ENCODE measurements around the gene CEP85. TPM values are rescaled to one million over a fixed set of nuclear protein-coding genes. Genes with fewer than 3 reads are reported as not detected.
A peak's percentile ranks its signal among the peaks of the same experiment; 100 is the strongest.

CEP85 gene
- total RNA-seq, 1 donor from 2014 or later, result 10.5 TPM

- Histone ChIP-seq H3K9me3 (ENCODE audit: insufficient read depth, low read depth, low read length) (no peaks in the 10 kb centered on the region), H4K20me1 (ENCODE audit: insufficient read depth, low read length) (peaks cover 14% of the 10 kb centered on the region), H3K4me2 (ENCODE audit: low read length) (peak overlapping the region; percentile 77), H3K27ac (ENCODE audit: low read depth, low read length) (peak overlapping the region; percentile 74), H3K9ac (ENCODE audit: low read length) (peak overlapping the region; percentile 58), H3K79me2 (ENCODE audit: insufficient read depth, low read length) (peaks cover 24% of the 10 kb centered on the region), H2AFZ (ENCODE audit: low read depth, low read length) (no peak overlapping the region), H3K36me3 (ENCODE audit: insufficient read depth, low read length) (peaks cover 17% of the 10 kb centered on the region), H3K4me3 (ENCODE audit: insufficient read depth, low read depth, low read length) (peak overlapping the region; percentile 13), H3K27me3 (ENCODE audit: insufficient read depth, low read length) (no peaks in the 10 kb centered on the region), H3K4me1 (ENCODE audit: insufficient read depth, low read length) (peaks cover 56% of the 10 kb centered on the region)
- Mint-ChIP-seq H3K4me1 (ENCODE audit: low read depth, unreplicated experiment) (peaks cover 51% of the 10 kb centered on the region), H3K9me3 (ENCODE audit: unreplicated experiment) (no peaks in the 10 kb centered on the region), H3K4me3 (ENCODE audit: unreplicated experiment) (no peak overlapping the region), H3K27ac (ENCODE audit: unreplicated experiment) (peak overlapping the region; percentile 79), H3K27me3 (ENCODE audit: low read depth, unreplicated experiment) (no peaks in the 10 kb centered on the region), H3K36me3 (ENCODE audit: low read depth, unreplicated experiment) (peaks cover 17% of the 10 kb centered on the region)
- FAIRE-seq (no peak), DNase-seq (ENCODE audit: low read depth) (no peak)
- TF ChIP-seq EZH2 (IDR thresholded peaks at IDR 0.05; ENCODE audit: insufficient read depth, low read length) (no peak), CTCF (IDR thresholded peaks at IDR 0.05; ENCODE audit: insufficient read depth, low read depth, low read length) (no peak)
Observed at GRCh38 chr1:26276432-26276838, 42.4 kb downstream of the CEP85 start.

GRCh38 chr1:26277261-26277661, 43.3 kb downstream of the CEP85 start:
- Histone ChIP-seq H4K20me1 (ENCODE audit: insufficient read depth, low read length) (peaks cover 22% of the 10 kb centered on the region), H3K27ac (ENCODE audit: low read depth, low read length) (peak overlapping the region; percentile 74), H2AFZ (ENCODE audit: low read depth, low read length) (no peak overlapping the region), H3K9me3 (ENCODE audit: insufficient read depth, low read depth, low read length) (no peaks in the 10 kb centered on the region), H3K4me3 (ENCODE audit: insufficient read depth, low read depth, low read length) (no peak overlapping the region), H3K79me2 (ENCODE audit: insufficient read depth, low read length) (peaks cover 31% of the 10 kb centered on the region), H3K4me1 (ENCODE audit: insufficient read depth, low read length) (peaks cover 64% of the 10 kb centered on the region), H3K27me3 (ENCODE audit: insufficient read depth, low read length) (no peaks in the 10 kb centered on the region), H3K36me3 (ENCODE audit: insufficient read depth, low read length) (peaks cover 16% of the 10 kb centered on the region), H3K9ac (ENCODE audit: low read length) (no peak overlapping the region), H3K4me2 (ENCODE audit: low read length) (peak overlapping the region; percentile 1)
- DNase-seq (ENCODE audit: low read depth) (no peak), FAIRE-seq (no peak)
- no peaks in the 10 kb centered on the region for H3K9me3 Mint-ChIP-seq (ENCODE audit: unreplicated experiment)
- no peak overlapping the region for H3K27ac Mint-ChIP-seq (ENCODE audit: unreplicated experiment)
- no peaks in the 10 kb centered on the region for H3K27me3 Mint-ChIP-seq (ENCODE audit: low read depth, unreplicated experiment)
- peaks cover 56% of the 10 kb centered on the region for H3K4me1 Mint-ChIP-seq (ENCODE audit: low read depth, unreplicated experiment)
- TF ChIP-seq CTCF (IDR thresholded peaks at IDR 0.05; ENCODE audit: insufficient read depth, low read depth, low read length) (no peak), EZH2 (IDR thresholded peaks at IDR 0.05; ENCODE audit: insufficient read depth, low read length) (no peak)
- H3K36me3 Mint-ChIP-seq (ENCODE audit: low read depth, unreplicated experiment), result peaks cover 13% of the 10 kb centered on the region
- H3K4me3 Mint-ChIP-seq (ENCODE audit: unreplicated experiment), result no peak overlapping the region

- H3K9me3 ChIP-seq (ENCODE audit: insufficient read depth, low read depth, low read length), result no peaks in the 10 kb centered on the region
- H3K36me3 ChIP-seq (ENCODE audit: insufficient read depth, low read length), result peaks cover 16% of the 10 kb centered on the region
- H3K4me3 ChIP-seq (ENCODE audit: insufficient read depth, low read depth, low read length), result no peak overlapping the region
- H2AFZ ChIP-seq (ENCODE audit: low read depth, low read length), result no peak overlapping the region
- H3K79me2 ChIP-seq (ENCODE audit: insufficient read depth, low read length), result peaks cover 35% of the 10 kb centered on the region
- H3K27me3 ChIP-seq (ENCODE audit: insufficient read depth, low read length), result no peaks in the 10 kb centered on the region
- FAIRE-seq, result no peak
- DNase-seq (ENCODE audit: low read depth), result no peak
- no peak overlapping the region for H3K4me3 Mint-ChIP-seq (ENCODE audit: unreplicated experiment)
- peaks cover 61% of the 10 kb centered on the region for H3K4me1 Mint-ChIP-seq (ENCODE audit: low read depth, unreplicated experiment)
- no peak overlapping the region for H3K27ac Mint-ChIP-seq (ENCODE audit: unreplicated experiment)
- H3K4me2 ChIP-seq (ENCODE audit: low read length), result peak overlapping the region; percentile 97
- peak overlapping the region; percentile 86 for H3K27ac ChIP-seq (ENCODE audit: low read depth, low read length)
- H3K36me3 Mint-ChIP-seq (ENCODE audit: low read depth, unreplicated experiment), result peaks cover 12% of the 10 kb centered on the region
- H3K9me3 Mint-ChIP-seq (ENCODE audit: unreplicated experiment), result no peaks in the 10 kb centered on the region
- H3K4me1 ChIP-seq (ENCODE audit: insufficient read depth, low read length), result peaks cover 68% of the 10 kb centered on the region
- TF ChIP-seq EZH2 (IDR thresholded peaks at IDR 0.05; ENCODE audit: insufficient read depth, low read length) (no peak), CTCF (IDR thresholded peaks at IDR 0.05; ENCODE audit: insufficient read depth, low read depth, low read length) (no peak)
- no peaks in the 10 kb centered on the region for H3K27me3 Mint-ChIP-seq (ENCODE audit: low read depth, unreplicated experiment)
- peak overlapping the region; percentile 44 for H3K9ac ChIP-seq (ENCODE audit: low read length)
- H4K20me1 ChIP-seq (ENCODE audit: insufficient read depth, low read length), result peaks cover 26% of the 10 kb centered on the region
Observed at GRCh38 chr1:26277719-26278118, 43.7 kb downstream of the CEP85 start.
